Measurements from ENCODE around the gene NFATC1. TPM values are rescaled to one million over a fixed set of nuclear protein-coding genes. Genes with fewer than 3 reads are reported as not detected.

Gene NFATC1
- total RNA-seq, 1 donor from 2014 or later = 8.1 TPM

GRCh38 chr18:79405781-79406575, 10.2 kb downstream of the NFATC1 start:
- TF ChIP-seq CTCF (IDR thresholded peaks at IDR 0.05) = no peak
- no peak overlapping the region for H3K4me3 Mint-ChIP-seq (ENCODE audit: unreplicated experiment)
- peak overlapping the region; percentile 39 for H3K27ac Mint-ChIP-seq (ENCODE audit: unreplicated experiment)
- H3K9me3 Mint-ChIP-seq (ENCODE audit: unreplicated experiment) = no peaks in the 10 kb centered on the region
- no peaks in the 10 kb centered on the region for H3K36me3 Mint-ChIP-seq (ENCODE audit: unreplicated experiment)
- DNase-seq (ENCODE audit: extremely low spot score, unreplicated experiment) = no peak
- no peaks in the 10 kb centered on the region for H3K27me3 Mint-ChIP-seq (ENCODE audit: unreplicated experiment)
- H3K4me1 Mint-ChIP-seq (ENCODE audit: unreplicated experiment) = peaks cover 28% of the 10 kb centered on the region

GRCh38 chr18:79406708-79407107, 11.0 kb downstream of the NFATC1 start:
- DNase-seq (ENCODE audit: extremely low spot score, unreplicated experiment) = no peak
- Mint-ChIP-seq H3K36me3 (ENCODE audit: unreplicated experiment) (no peaks in the 10 kb centered on the region), H3K4me3 (ENCODE audit: unreplicated experiment) (no peak overlapping the region), H3K27ac (ENCODE audit: unreplicated experiment) (no peak overlapping the region), H3K4me1 (ENCODE audit: unreplicated experiment) (peaks cover 25% of the 10 kb centered on the region), H3K27me3 (ENCODE audit: unreplicated experiment) (no peaks in the 10 kb centered on the region), H3K9me3 (ENCODE audit: unreplicated experiment) (no peaks in the 10 kb centered on the region)
- TF ChIP-seq CTCF (IDR thresholded peaks at IDR 0.05) = no peak

GRCh38 chr18:79409313-79409712, 13.6 kb downstream of the NFATC1 start:
- H3K36me3 Mint-ChIP-seq (ENCODE audit: unreplicated experiment) = peaks cover 2% of the 10 kb centered on the region
- TF ChIP-seq CTCF (IDR thresholded peaks at IDR 0.05) = no peak
- no peaks in the 10 kb centered on the region for H3K9me3 Mint-ChIP-seq (ENCODE audit: unreplicated experiment)
- peaks cover 16% of the 10 kb centered on the region for H3K4me1 Mint-ChIP-seq (ENCODE audit: unreplicated experiment)
- DNase-seq (ENCODE audit: extremely low spot score, unreplicated experiment) = no peak
- no peak overlapping the region for H3K27ac Mint-ChIP-seq (ENCODE audit: unreplicated experiment)
- no peak overlapping the region for H3K4me3 Mint-ChIP-seq (ENCODE audit: unreplicated experiment)
- no peaks in the 10 kb centered on the region for H3K27me3 Mint-ChIP-seq (ENCODE audit: unreplicated experiment)

DNA sequence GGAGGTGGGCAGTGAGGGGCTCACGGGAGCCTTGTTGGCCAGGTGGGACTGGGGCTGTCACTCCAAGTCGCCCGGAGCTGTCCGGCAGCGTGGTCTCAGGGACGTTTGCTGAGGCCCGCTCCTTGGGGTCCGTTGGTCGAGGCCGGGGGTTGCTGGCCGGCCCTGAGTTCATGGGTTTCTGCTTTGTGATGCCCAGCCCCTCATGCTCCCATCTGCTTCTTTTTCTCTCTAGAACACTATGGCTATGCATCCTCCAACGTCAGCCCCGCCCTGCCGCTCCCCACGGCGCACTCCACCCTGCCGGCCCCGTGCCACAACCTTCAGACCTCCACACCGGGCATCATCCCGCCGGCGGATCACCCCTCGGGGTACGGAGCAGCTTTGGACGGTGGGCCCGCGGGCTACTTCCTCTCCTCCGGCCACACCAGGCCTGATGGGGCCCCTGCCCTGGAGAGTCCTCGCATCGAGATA, 14.5 kb downstream of the NFATC1 start:
- Mint-ChIP-seq H3K27me3 (ENCODE audit: unreplicated experiment) (no peaks in the 10 kb centered on the region), H3K9me3 (ENCODE audit: unreplicated experiment) (no peaks in the 10 kb centered on the region), H3K4me3 (ENCODE audit: unreplicated experiment) (no peak overlapping the region), H3K27ac (ENCODE audit: unreplicated experiment) (no peak overlapping the region), H3K4me1 (ENCODE audit: unreplicated experiment) (peaks cover 15% of the 10 kb centered on the region), H3K36me3 (ENCODE audit: unreplicated experiment) (peaks cover 2% of the 10 kb centered on the region)
- DNase-seq (ENCODE audit: extremely low spot score, unreplicated experiment) = no peak
- no peak for TF ChIP-seq CTCF (IDR thresholded peaks at IDR 0.05)

DNA sequence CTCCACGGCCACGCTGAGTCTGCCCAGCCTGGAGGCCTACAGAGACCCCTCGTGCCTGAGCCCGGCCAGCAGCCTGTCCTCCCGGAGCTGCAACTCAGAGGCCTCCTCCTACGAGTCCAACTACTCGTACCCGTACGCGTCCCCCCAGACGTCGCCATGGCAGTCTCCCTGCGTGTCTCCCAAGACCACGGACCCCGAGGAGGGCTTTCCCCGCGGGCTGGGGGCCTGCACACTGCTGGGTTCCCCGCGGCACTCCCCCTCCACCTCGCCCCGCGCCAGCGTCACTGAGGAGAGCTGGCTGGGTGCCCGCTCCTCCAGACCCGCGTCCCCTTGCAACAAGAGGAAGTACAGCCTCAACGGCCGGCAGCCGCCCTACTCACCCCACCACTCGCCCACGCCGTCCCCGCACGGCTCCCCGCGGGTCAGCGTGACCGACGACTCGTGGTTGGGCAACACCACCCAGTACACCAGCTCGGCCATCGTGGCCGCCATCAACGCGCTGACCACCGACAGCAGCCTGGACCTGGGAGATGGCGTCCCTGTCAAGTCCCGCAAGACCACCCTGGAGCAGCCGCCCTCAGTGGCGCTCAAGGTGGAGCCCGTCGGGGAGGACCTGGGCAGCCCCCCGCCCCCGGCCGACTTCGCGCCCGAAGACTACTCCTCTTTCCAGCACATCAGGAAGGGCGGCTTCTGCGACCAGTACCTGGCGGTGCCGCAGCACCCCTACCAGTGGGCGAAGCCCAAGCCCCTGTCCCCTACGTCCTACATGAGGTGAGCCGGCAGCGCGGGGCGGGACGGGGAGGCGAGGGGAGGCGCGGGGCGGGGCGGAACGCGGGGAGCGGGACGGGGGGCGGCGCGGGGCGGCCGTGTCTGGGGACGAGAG, 15.2 kb downstream of the NFATC1 start:
- peaks cover 2% of the 10 kb centered on the region for H3K36me3 Mint-ChIP-seq (ENCODE audit: unreplicated experiment)
- H3K9me3 Mint-ChIP-seq (ENCODE audit: unreplicated experiment) = no peaks in the 10 kb centered on the region
- DNase-seq (ENCODE audit: extremely low spot score, unreplicated experiment) = no peak
- H3K4me3 Mint-ChIP-seq (ENCODE audit: unreplicated experiment) = no peak overlapping the region
- no peak overlapping the region for H3K27ac Mint-ChIP-seq (ENCODE audit: unreplicated experiment)
- H3K27me3 Mint-ChIP-seq (ENCODE audit: unreplicated experiment) = no peaks in the 10 kb centered on the region
- no peak for TF ChIP-seq CTCF (IDR thresholded peaks at IDR 0.05)
- peaks cover 12% of the 10 kb centered on the region for H3K4me1 Mint-ChIP-seq (ENCODE audit: unreplicated experiment)

Measured in osteocyte (in vitro differentiated cells).